ENCODE data around the gene TMEM69. TPM values are rescaled to one million over a fixed set of nuclear protein-coding genes. Genes with fewer than 3 reads are reported as not detected.
"Not testable (repeated sequence)": the region's sequence is repeated elsewhere in the genome, so short reads cannot be mapped to it uniquely, and the experiment has no call there.

The TMEM69 gene
- total and polyA plus RNA-seq, 7 experiments from 2014 or later, result 12.7 to 65.2 (median 22.1) TPM

- Mint-ChIP-seq H3K36me3 (peaks cover 0 to 8% (median 0%) of the 10 kb centered on the region in 5 donors), H3K9me3 (no peaks in the 10 kb centered on the region), H3K27me3 (no peaks in the 10 kb centered on the region), H3K27ac (no peak overlapping the region), H3K4me3 (no peak overlapping the region), H3K4me1 (no peaks in the 10 kb centered on the region)
- no peak overlapping the region for H3K27ac ChIP-seq (ENCODE audit: low read depth, low read length)
- ChIA-PET POLR2A (no interaction called here), CTCF (no interaction called here)
- ATAC-seq, result no peak
- peaks cover 0 to 10% (median 0%) of the 10 kb centered on the region in 3 experiments for H3K36me3 ChIP-seq (ENCODE audit: control insufficient read depth in 2 of 3, insufficient read depth in 3 of 3, low read length in 3 of 3)
- intact Hi-C loops (cut with micrococcal nuclease), result no loop called here
- no peaks in the 10 kb centered on the region for H3K4me1 ChIP-seq (ENCODE audit: control insufficient read depth in 2 of 2, insufficient read depth in 2 of 2, low read length in 2 of 2)
- no peaks in the 10 kb centered on the region for H3K9me3 ChIP-seq (ENCODE audit: control insufficient read depth in 2 of 3, low read length in 3 of 3)
- DNase-seq, result no peak
- H3K4me3 ChIP-seq (ENCODE audit: low read length), result no peak overlapping the region
- no peaks in the 10 kb centered on the region for H3K27me3 ChIP-seq (ENCODE audit: control insufficient read depth in 2 of 2, insufficient read depth in 2 of 2, low read length in 2 of 2)
Measured at GRCh38 chr1:45721207-45721606, 33.2 kb downstream of the TMEM69 start.

GRCh38 chr1:45722809-45723208 lies 34.8 kb downstream of the TMEM69 start:
- POLR2A ChIA-PET, result no interaction called here
- no peaks in the 10 kb centered on the region for H3K27me3 Mint-ChIP-seq
- CTCF ChIA-PET, result no interaction called here

GRCh38 chr1:45723248-45723930 lies 35.4 kb downstream of the TMEM69 start:
- ATAC-seq, result no peak
- intact Hi-C loops (cut with micrococcal nuclease), result no loop called here
- CTCF ChIA-PET, result no interaction called here

More at GRCh38 chr1:45722809-45723208, 34.8 kb downstream of the TMEM69 start:
- Mint-ChIP-seq H3K4me1 (no peaks in the 10 kb centered on the region), H3K36me3 (peaks cover 0 to 8% (median 0%) of the 10 kb centered on the region in 5 donors), H3K27ac (no peak overlapping the region), H3K4me3 (no peak overlapping the region), H3K9me3 (no peaks in the 10 kb centered on the region)
- intact Hi-C loops (cut with micrococcal nuclease), result no loop called here
- Histone ChIP-seq H3K4me3 (ENCODE audit: low read length) (no peak overlapping the region), H3K36me3 (ENCODE audit: control insufficient read depth in 2 of 3, insufficient read depth in 3 of 3, low read length in 3 of 3) (peaks cover 0 to 4% (median 3%) of the 10 kb centered on the region in 3 experiments), H3K27me3 (ENCODE audit: control insufficient read depth in 2 of 2, insufficient read depth in 2 of 2, low read length in 2 of 2) (no peaks in the 10 kb centered on the region), H3K9me3 (ENCODE audit: control insufficient read depth in 2 of 3, low read length in 3 of 3) (no peaks in the 10 kb centered on the region), H3K4me1 (ENCODE audit: control insufficient read depth in 2 of 2, insufficient read depth in 2 of 2, low read length in 2 of 2) (no peaks in the 10 kb centered on the region), H3K27ac (ENCODE audit: low read depth, low read length) (no peak overlapping the region)
- DNase-seq, result no peak
- ATAC-seq, result no peak

GRCh38 chr1:45726007-45726406 lies 38.0 kb downstream of the TMEM69 start:
- POLR2A ChIA-PET, result interaction anchor here (0.6 kb wide), 1 partner anchor 31 kb away, joined by 5 read pairs; no protein-coding TSS in a partner anchor
- H3K4me3 ChIP-seq (ENCODE audit: low read length); H3K9me3 ChIP-seq (ENCODE audit: control insufficient read depth in 2 of 3, low read length in 3 of 3); ATAC-seq; H3K27ac ChIP-seq (ENCODE audit: low read depth, low read length); CTCF ChIA-PET; H3K36me3 ChIP-seq (ENCODE audit: control insufficient read depth in 2 of 3, insufficient read depth in 3 of 3, low read length in 3 of 3); H3K36me3 Mint-ChIP-seq; H3K4me1 Mint-ChIP-seq; H3K27me3 ChIP-seq (ENCODE audit: control insufficient read depth in 2 of 2, insufficient read depth in 2 of 2, low read length in 2 of 2); intact Hi-C loops (cut with micrococcal nuclease); H3K4me3 Mint-ChIP-seq; H3K27ac Mint-ChIP-seq; DNase-seq; H3K4me1 ChIP-seq (ENCODE audit: control insufficient read depth in 2 of 2, insufficient read depth in 2 of 2, low read length in 2 of 2); H3K27me3 Mint-ChIP-seq; H3K9me3 Mint-ChIP-seq: not testable (repeated sequence)

More at GRCh38 chr1:45723248-45723930, 35.4 kb downstream of the TMEM69 start:
- peaks cover 0 to 4% (median 3%) of the 10 kb centered on the region in 3 experiments for H3K36me3 ChIP-seq (ENCODE audit: control insufficient read depth in 2 of 3, insufficient read depth in 3 of 3, low read length in 3 of 3)
- peaks cover 0 to 8% (median 0%) of the 10 kb centered on the region in 5 donors for H3K36me3 Mint-ChIP-seq
- H3K4me3 ChIP-seq (ENCODE audit: low read length), result no peak overlapping the region
- DNase-seq, result no peak
- POLR2A ChIA-PET, result no interaction called here
- H3K4me1 ChIP-seq (ENCODE audit: control insufficient read depth in 2 of 2, insufficient read depth in 2 of 2, low read length in 2 of 2), result no peaks in the 10 kb centered on the region
- H3K4me3 Mint-ChIP-seq, result no peak overlapping the region
- no peaks in the 10 kb centered on the region for H3K27me3 Mint-ChIP-seq
- no peaks in the 10 kb centered on the region for H3K9me3 ChIP-seq (ENCODE audit: control insufficient read depth in 2 of 3, low read length in 3 of 3)
- H3K27ac ChIP-seq (ENCODE audit: low read depth, low read length), result no peak overlapping the region
- no peaks in the 10 kb centered on the region for H3K9me3 Mint-ChIP-seq
- H3K27ac Mint-ChIP-seq, result no peak overlapping the region
- no peaks in the 10 kb centered on the region for H3K27me3 ChIP-seq (ENCODE audit: control insufficient read depth in 2 of 2, insufficient read depth in 2 of 2, low read length in 2 of 2)
- no peaks in the 10 kb centered on the region for H3K4me1 Mint-ChIP-seq

- Mint-ChIP-seq H3K4me3 (no peak overlapping the region), H3K27ac (peak overlapping the region in 1 of 9 donors; percentile 7), H3K36me3 (peaks cover 0 to 12% (median 5%) of the 10 kb centered on the region in 5 donors), H3K27me3 (no peaks in the 10 kb centered on the region), H3K4me1 (peaks cover 0 to 24% (median 16%) of the 10 kb centered on the region in 7 donors), H3K9me3 (no peaks in the 10 kb centered on the region)
- Histone ChIP-seq H3K27me3 (ENCODE audit: control insufficient read depth in 2 of 2, insufficient read depth in 2 of 2, low read length in 2 of 2) (no peaks in the 10 kb centered on the region), H3K36me3 (ENCODE audit: control insufficient read depth in 2 of 3, insufficient read depth in 3 of 3, low read length in 3 of 3) (peaks cover 0 to 6% (median 4%) of the 10 kb centered on the region in 3 experiments), H3K4me1 (ENCODE audit: control insufficient read depth in 2 of 2, insufficient read depth in 2 of 2, low read length in 2 of 2) (no peaks in the 10 kb centered on the region), H3K4me3 (ENCODE audit: low read length) (no peak overlapping the region), H3K9me3 (ENCODE audit: control insufficient read depth in 2 of 3, low read length in 3 of 3) (no peaks in the 10 kb centered on the region), H3K27ac (ENCODE audit: low read depth, low read length) (no peak overlapping the region)
- intact Hi-C loops (cut with micrococcal nuclease), result no loop called here
- ChIA-PET POLR2A (no interaction called here), CTCF (no interaction called here)
- ATAC-seq, result no peak
- no peak for DNase-seq
Measured at GRCh38 chr1:45730075-45730779, 42.2 kb downstream of the TMEM69 start.

GRCh38 chr1:45730780-45731319 lies 42.9 kb downstream of the TMEM69 start:
- no peaks in the 10 kb centered on the region for H3K9me3 ChIP-seq (ENCODE audit: control insufficient read depth in 2 of 3, low read length in 3 of 3)
- Mint-ChIP-seq H3K27me3 (no peaks in the 10 kb centered on the region), H3K4me3 (no peak overlapping the region), H3K36me3 (peaks cover 0 to 12% (median 5%) of the 10 kb centered on the region in 5 donors), H3K9me3 (no peaks in the 10 kb centered on the region), H3K4me1 (peaks cover 0 to 24% (median 16%) of the 10 kb centered on the region in 7 donors), H3K27ac (peak overlapping the region in 2 of 9 donors; percentile 7 to 83)
- ATAC-seq, result no peak
- CTCF ChIA-PET, result no interaction called here
- no peaks in the 10 kb centered on the region for H3K27me3 ChIP-seq (ENCODE audit: control insufficient read depth in 2 of 2, insufficient read depth in 2 of 2, low read length in 2 of 2)
- peaks cover 0 to 6% (median 4%) of the 10 kb centered on the region in 3 experiments for H3K36me3 ChIP-seq (ENCODE audit: control insufficient read depth in 2 of 3, insufficient read depth in 3 of 3, low read length in 3 of 3)
- POLR2A ChIA-PET, result no interaction called here
- no peak overlapping the region for H3K27ac ChIP-seq (ENCODE audit: low read depth, low read length)
- intact Hi-C loops (cut with micrococcal nuclease), result no loop called here
- no peak overlapping the region for H3K4me3 ChIP-seq (ENCODE audit: low read length)
- no peak for DNase-seq
- no peaks in the 10 kb centered on the region for H3K4me1 ChIP-seq (ENCODE audit: control insufficient read depth in 2 of 2, insufficient read depth in 2 of 2, low read length in 2 of 2)
